Measurements from ENCODE around the gene SEPHS1. TPM values are rescaled to one million over a fixed set of nuclear protein-coding genes. Genes with fewer than 3 reads are reported as not detected.

Gene SEPHS1
- total RNA-seq: 100 to 1,000 TPM; 127 to 268 TPM
- 123 TPM for polyA plus RNA-seq (2013, experiment 1 of 2)
- polyA plus RNA-seq (2013, experiment 2 of 2): 107 TPM
- long read RNA-seq, experiment 1, transcript SEPHS1-201 (9 exons, 3,273 nt): major isoform, 27 of 83 reads
- long read RNA-seq, experiment 1, partial matches to known transcripts: 21 of 83 reads
- long read RNA-seq, experiment 1, other reads (novel, unspliced or antisense): 32 of 83 reads
- long read RNA-seq, experiment 2, transcript SEPHS1-201 (9 exons, 3,273 nt): major isoform, 130 of 251 reads
- long read RNA-seq, experiment 2, transcript SEPHS1-206 (8 exons, 2,988 nt): minor isoform, 10 of 251 reads
- long read RNA-seq, experiment 2, partial matches to known transcripts: 20 of 251 reads
- long read RNA-seq, experiment 2, other reads (novel, unspliced or antisense): 90 of 251 reads
- long read RNA-seq, experiment 3, transcript SEPHS1-206 (8 exons, 2,988 nt): minor isoform, 7 of 276 reads
- long read RNA-seq, experiment 3, transcript SEPHS1-201 (9 exons, 3,273 nt): major isoform, 211 of 276 reads
- long read RNA-seq, experiment 3, partial matches to known transcripts: 37 of 276 reads
- long read RNA-seq, experiment 3, other reads (novel, unspliced or antisense): 20 of 276 reads
- long read RNA-seq, experiment 4, transcript SEPHS1-201 (9 exons, 3,273 nt): major isoform, 40 of 88 reads
- long read RNA-seq, experiment 4, partial matches to known transcripts: 37 of 88 reads
- long read RNA-seq, experiment 4, other reads (novel, unspliced or antisense): 8 of 88 reads

GRCh38 chr10:13348216-13349017 is at the start of gene SEPHS1:
SEPHS1 (minus strand) TSS chr10:13348293; CDS start chr10:13344950, 3,343 bp downstream.
- TF ChIP-seq CTCF (conservative IDR thresholded peaks at IDR 0.05): no peak
- 0% methylated on average over 35 to 65 of the region's 65 CpGs for WGBS, 2 experiments (ENCODE audit: insufficient coverage in 1 of 2, insufficient read length in 1 of 2)
- peaks cover 23% of the 10 kb centered on the region for H3K27me3 ChIP-seq (ENCODE audit: control insufficient read depth, insufficient read depth, low read length, poor library complexity, severe bottlenecking)
- peak within 1 kb of the TSS; percentile 96 for H3K9ac ChIP-seq (ENCODE audit: extremely low read depth, low read length, poor library complexity, severe bottlenecking)
- H3K27ac ChIP-seq (ENCODE audit: low read depth, low read length): peak within 1 kb of the TSS; percentile 93
- H3K9me3 Mint-ChIP-seq: no peaks in the 10 kb centered on the region
- H3K4me3 ChIP-seq (ENCODE audit: low read length): peak within 1 kb of the TSS; percentile 96
- DNase-seq: peak; percentile 92
- H3K36me3 ChIP-seq (ENCODE audit: control insufficient read depth, insufficient read depth, low read length): peaks cover 10% of the 10 kb centered on the region
- peaks cover 62% of the 10 kb centered on the region for H3K4me1 Mint-ChIP-seq
- peak within 1 kb of the TSS; percentile 87 for H3K4me3 Mint-ChIP-seq
- peak within 1 kb of the TSS; percentile 97 for H3K27ac Mint-ChIP-seq
- no peaks in the 10 kb centered on the region for H3K4me1 ChIP-seq (ENCODE audit: control insufficient read depth, insufficient read depth, low read length)
- peaks cover 25% of the 10 kb centered on the region for H3K36me3 Mint-ChIP-seq (ENCODE audit: low read depth)
- peaks cover 10% of the 10 kb centered on the region for H3K27me3 Mint-ChIP-seq (ENCODE audit: insufficient read depth)
- no peaks in the 10 kb centered on the region for H3K9me3 ChIP-seq (ENCODE audit: control insufficient read depth, low read length)

DNA sequence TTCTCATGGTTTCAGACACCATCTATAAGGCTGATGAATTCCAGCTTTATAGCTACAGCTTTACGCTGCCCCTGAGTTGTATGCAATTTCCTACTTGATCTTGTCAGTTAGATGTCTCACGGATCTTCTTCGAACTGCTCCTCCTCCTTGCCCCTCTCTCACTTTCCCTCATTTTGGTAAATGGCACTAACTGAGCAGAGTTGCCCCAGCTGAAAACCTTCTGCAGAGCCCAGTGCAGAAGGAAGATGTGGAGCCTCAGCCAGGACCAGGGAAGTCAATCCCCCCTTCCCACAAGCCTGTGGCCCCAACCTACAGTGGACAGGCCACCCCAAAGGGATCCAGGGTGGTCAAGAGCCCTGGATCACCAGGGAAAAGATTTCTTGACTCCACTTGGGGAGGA is 49.0 kb upstream of the SEPHS1 start:
- Histone ChIP-seq H3K4me1 (ENCODE audit: control insufficient read depth, insufficient read depth, low read length) (no peaks in the 10 kb centered on the region), H3K27me3 (ENCODE audit: control insufficient read depth, insufficient read depth, low read length, poor library complexity, severe bottlenecking) (no peaks in the 10 kb centered on the region), H3K9ac (ENCODE audit: extremely low read depth, low read length, poor library complexity, severe bottlenecking) (no peak overlapping the region), H3K27ac (ENCODE audit: low read depth, low read length) (no peak overlapping the region), H3K9me3 (ENCODE audit: control insufficient read depth, low read length) (peaks cover 3% of the 10 kb centered on the region), H3K4me3 (ENCODE audit: low read length) (no peak overlapping the region), H3K36me3 (ENCODE audit: control insufficient read depth, insufficient read depth, low read length) (no peaks in the 10 kb centered on the region)
- Mint-ChIP-seq H3K27ac (no peak overlapping the region), H3K9me3 (peaks cover 11% of the 10 kb centered on the region), H3K4me1 (peaks cover 7% of the 10 kb centered on the region), H3K36me3 (ENCODE audit: low read depth) (no peaks in the 10 kb centered on the region), H3K27me3 (ENCODE audit: insufficient read depth) (peaks cover 6% of the 10 kb centered on the region), H3K4me3 (no peak overlapping the region)
- DNase-seq: no peak
- 92 to 96% methylated on average over 3 of the region's 3 CpGs for WGBS, 2 experiments (ENCODE audit: insufficient coverage in 1 of 2, insufficient read length in 1 of 2)
- TF ChIP-seq CTCF (conservative IDR thresholded peaks at IDR 0.05): no peak

DNA sequence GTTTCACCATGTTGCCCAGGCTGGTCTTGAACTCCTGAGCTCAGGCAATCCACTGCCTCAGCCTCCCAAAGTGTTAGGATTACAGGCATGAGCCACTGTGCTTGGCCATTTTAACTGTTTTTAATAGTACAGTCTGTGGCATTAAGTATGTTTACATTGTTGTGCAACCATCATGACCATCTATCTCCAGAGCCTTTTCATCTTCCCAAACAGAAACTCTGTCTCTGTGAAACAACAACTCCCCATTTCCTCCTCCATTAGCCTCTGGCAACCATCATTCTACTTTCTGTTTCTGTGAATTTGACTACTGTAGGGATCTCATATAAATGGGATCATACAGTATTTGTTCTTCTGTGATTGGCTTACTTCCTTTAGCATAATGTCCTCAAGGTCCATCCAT is 48.3 kb upstream of the SEPHS1 start:
- Mint-ChIP-seq H3K4me3 (no peak overlapping the region), H3K9me3 (peaks cover 11% of the 10 kb centered on the region), H3K27me3 (ENCODE audit: insufficient read depth) (peaks cover 8% of the 10 kb centered on the region), H3K4me1 (peaks cover 7% of the 10 kb centered on the region), H3K36me3 (ENCODE audit: low read depth) (no peaks in the 10 kb centered on the region), H3K27ac (no peak overlapping the region)
- Histone ChIP-seq H3K4me1 (ENCODE audit: control insufficient read depth, insufficient read depth, low read length) (no peaks in the 10 kb centered on the region), H3K9me3 (ENCODE audit: control insufficient read depth, low read length) (peaks cover 3% of the 10 kb centered on the region), H3K4me3 (ENCODE audit: low read length) (no peak overlapping the region), H3K36me3 (ENCODE audit: control insufficient read depth, insufficient read depth, low read length) (no peaks in the 10 kb centered on the region), H3K27me3 (ENCODE audit: control insufficient read depth, insufficient read depth, low read length, poor library complexity, severe bottlenecking) (no peaks in the 10 kb centered on the region), H3K9ac (ENCODE audit: extremely low read depth, low read length, poor library complexity, severe bottlenecking) (no peak overlapping the region), H3K27ac (ENCODE audit: low read depth, low read length) (no peak overlapping the region)
- TF ChIP-seq CTCF (conservative IDR thresholded peaks at IDR 0.05): no peak
- no peak for DNase-seq
